GM18951 (cell line): ENCODE results near the gene FCRLB.

Experiments
- POLR2A ChIP-seq: IDR thresholded peaks from 4 replicates; pipeline ENCODE4 v1.6.1; 2011; ENCODE audit warnings: mild to moderate bottlenecking; ENCODE audit not compliant: insufficient read length, insufficient read depth; ENCODE audit errors: extremely low read depth
- in situ Hi-C: fragments of 300-500 bp; cut with MboI; formaldehyde crosslinking; loops from one replicate; pipeline ENCODE4 v1.12.0; 2022; ENCODE audit warnings: low sequenced_read_pairs, mixed read lengths, inconsistent platforms; ENCODE audit not compliant: unreplicated experiment

FCRLB gene

DNA sequence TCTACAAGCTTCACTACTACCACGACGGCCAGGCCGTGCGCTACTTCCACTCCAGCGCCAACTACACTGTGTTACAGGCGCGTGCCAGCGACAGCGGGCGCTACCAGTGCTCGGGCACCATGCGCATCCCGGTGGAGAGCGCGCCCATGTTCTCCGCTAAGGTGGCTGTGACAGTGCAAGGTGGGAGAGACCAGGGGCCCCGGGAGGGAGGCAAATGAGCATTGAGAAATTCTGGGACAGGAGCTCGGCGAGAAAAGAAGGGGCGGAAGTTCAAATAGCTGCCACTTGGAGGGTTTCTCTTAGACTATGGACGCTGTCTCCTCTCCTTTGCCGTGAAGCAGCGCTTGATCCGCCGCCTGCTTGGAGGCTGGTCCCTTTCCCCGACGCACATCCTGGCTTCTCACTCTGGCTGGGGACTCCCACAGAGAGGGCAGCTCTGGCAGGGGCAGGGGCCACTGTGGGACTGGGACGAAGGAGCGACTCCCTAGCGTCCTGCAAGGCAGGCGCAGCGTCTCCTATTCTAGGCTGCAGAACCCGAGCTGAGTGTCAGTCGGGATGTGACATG lies 4.6 kb downstream of the FCRLB start:
- peak; percentile 46 for TF ChIP-seq POLR2A
- in situ Hi-C loops: loop anchor here (25.0 kb wide), 1 partner anchor 89 kb away; the partner anchor contains the start of gene FCGR3B

DNA sequence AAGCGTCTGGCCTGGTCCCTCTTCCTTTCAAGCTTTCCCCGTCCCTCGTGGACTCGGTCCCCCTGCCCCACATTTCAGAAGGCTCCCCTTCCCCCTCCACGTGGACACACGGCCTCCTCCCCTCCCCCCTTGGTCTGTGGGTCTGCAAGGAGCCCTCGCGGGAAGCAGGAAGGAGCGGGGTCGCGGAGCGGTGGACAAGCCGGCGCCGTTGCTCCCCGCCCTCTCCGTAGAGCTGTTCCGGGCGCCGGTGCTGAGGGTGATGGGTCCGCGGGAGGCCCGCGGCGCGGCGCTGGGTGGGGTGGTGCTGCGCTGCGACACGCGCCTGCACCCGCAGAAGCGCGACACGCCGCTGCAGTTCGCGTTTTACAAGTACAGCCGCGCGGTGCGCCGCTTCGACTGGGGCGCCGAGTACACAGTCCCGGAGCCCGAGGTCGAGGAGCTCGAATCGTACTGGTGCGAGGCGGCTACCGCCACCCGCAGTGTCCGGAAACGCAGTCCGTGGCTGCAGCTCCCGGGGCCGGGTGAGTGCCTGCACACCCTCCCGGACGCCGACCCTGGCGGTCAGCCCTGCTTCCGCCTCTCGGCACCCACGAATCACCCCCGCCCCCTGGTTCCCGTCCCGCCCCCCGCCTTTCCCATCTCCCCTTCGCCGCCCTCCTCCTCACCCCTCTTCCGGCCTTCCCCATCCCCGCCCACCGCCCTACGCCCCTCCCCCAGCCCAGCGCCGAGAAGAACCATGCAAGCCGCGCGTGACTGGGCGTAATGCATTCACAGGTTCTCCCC lies 5.3 kb downstream of the FCRLB start:
- peak; percentile 96 for TF ChIP-seq POLR2A
- in situ Hi-C loops: loop anchor here (25.0 kb wide), 1 partner anchor 89 kb away; the partner anchor contains the start of gene FCGR3B

DNA sequence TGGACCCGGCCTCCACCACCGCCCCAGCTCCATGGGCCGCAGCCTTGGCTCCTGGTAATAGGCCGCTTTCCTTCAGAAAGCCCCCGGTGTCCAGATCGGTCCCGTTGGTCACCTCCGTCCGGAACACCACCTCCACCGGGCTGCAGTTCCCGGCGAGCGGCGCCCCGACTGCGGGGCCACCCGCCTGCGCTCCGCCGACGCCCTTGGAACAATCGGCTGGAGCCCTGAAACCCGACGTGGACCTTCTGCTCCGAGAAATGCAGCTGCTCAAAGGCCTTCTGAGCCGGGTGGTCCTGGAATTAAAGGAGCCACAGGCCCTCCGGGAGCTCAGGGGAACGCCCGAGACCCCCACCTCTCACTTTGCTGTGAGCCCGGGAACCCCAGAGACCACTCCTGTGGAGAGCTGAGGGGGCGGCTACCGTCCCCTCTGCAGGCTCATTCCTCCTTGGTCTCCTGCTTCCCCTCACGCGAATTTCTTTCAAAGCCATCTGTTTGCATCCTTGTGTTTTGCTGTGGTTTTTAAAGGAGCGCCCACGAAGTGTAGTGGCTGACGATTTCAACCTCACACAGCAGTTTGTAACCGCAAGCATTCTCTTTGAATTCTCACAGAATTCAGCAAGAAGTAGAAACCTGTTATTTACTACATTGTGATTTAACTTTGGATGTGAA lies 6.0 kb downstream of the FCRLB start:
- no peak for TF ChIP-seq POLR2A
- in situ Hi-C loops: loop anchor here (25.0 kb wide), 1 partner anchor 90 kb away; the partner anchor contains the start of gene FCGR3B

DNA sequence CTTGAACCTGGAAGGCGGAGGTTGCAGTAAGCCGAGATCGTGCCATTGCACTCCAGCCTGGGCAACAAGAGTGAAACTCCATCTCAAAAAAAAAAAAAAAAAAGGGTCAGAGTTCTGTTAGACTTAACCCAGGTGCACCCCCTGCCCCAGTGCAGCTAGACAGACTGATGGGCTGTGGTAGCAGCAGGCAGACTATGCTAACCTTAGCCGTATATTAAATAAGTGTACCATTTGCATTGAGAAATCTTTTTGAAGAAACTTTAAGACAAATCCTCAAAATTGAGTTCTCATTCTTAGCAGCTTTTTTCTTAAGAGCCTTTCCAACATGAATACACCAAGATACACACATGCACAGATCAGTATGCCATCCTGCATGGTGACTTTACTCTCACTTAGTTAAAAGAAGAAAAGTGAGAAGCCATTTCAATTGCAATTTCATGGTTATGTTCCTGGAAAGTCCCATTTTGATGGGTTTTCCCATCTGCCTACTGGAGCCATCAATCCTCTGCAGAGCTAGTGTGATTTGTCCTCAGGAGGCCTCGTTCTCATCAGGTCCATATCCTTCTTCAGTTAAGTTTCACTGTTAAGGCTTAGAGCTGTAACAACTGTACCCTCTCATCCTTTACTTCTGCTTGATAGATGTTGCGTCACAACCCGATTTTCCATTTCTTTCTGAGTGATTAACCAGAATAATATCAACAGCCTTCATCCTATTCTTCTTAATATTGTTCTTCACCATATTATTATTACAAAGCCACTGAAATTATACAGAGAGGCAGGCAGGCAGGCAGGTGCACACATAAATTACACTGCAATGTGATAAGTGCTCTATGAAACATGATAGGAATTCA lies 7.3 kb downstream of the FCRLB start:
- in situ Hi-C loops: loop anchor here (25.0 kb wide), 1 partner anchor 91 kb away; the partner anchor contains the start of gene FCGR3B

DNA sequence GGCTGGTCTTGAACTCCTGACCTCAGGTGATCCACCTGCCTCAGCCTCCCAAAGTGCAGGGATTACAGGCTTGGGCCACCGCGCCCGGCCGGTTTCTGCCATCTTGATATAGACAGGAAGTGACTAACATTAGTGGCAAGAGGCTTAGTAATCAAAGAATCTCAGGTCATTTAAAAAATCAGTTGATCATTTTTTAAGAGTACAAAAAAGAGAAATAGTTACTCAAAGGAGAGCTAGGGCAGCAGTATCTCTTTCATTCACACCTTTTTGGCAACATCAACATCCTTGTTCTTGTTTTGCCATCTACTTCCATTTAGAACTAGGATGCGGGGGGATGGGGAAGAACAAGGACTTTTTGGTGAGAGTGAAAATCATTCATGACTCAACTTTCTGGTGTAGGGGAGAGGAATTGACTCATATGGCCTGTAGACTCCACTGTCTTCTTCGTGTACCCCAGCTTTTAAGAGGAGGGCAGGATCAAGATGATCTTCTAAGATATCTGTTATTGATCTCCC lies 8.8 kb downstream of the FCRLB start:
- in situ Hi-C loops: loop anchor here (25.0 kb wide), 1 partner anchor 93 kb away; the partner anchor contains the start of gene FCGR3B
- TF ChIP-seq POLR2A: no peak

More for the DNA sequence above, 7.3 kb downstream of the FCRLB start:
- TF ChIP-seq POLR2A: no peak

DNA sequence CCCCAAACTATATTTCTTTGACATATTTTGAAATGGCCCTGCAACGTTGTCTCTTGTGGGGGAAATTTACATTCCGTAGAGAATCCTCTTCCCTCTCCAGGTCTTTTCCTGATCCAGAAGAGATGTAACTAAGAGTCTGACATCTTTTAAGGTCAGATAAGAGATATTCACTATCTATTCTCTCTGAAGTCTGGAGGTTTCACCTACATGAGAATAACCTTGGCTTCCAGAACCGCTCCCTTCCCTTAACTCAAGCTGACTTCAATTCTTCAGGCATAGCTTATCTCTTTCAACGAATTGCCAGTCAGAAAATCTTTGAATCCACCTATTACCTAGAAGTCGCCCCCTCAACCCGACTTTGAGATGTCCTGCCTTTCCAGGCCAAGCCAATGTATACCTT lies 9.9 kb downstream of the FCRLB start:
- in situ Hi-C loops: loop anchor here (25.0 kb wide), 1 partner anchor 94 kb away; the partner anchor contains the start of gene FCGR3B
- TF ChIP-seq POLR2A: no peak

DNA sequence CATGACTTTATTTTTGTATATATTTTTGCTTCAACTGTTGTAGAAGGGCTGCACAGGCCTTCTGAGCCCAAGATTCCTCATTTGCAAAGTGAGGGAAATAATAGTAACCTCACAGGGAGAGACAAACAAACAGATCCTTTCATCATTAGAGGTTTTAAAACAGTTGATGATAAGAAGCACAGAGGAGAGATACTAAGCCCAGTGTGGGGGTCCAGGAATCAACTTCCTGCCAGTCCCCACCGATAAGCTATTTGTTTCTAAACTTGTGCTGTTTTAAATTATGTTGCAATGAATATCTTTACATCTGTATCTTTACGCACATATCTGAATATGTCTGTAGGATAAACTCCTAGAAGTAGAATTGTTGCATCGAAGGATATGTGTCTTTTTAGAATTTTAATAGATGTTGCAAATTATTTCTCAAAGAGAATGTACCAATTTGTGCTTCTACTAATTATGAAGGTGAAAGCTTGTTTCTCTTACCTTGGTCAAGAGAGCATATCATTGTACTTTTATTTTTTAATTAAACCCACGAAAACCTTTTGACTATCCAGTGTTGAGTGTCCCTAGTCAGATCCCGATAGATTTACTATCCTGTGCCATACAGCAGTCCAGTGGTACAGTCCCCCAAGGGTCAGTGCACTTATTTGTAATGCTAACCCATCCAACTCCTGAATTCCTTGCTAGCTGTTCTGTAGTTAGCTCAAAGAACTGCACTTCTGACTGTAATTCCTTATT lies 10.8 kb downstream of the FCRLB start:
- in situ Hi-C loops: loop anchor here (25.0 kb wide), 1 partner anchor 95 kb away; the partner anchor contains the start of gene FCGR3B
- no peak for TF ChIP-seq POLR2A

DNA sequence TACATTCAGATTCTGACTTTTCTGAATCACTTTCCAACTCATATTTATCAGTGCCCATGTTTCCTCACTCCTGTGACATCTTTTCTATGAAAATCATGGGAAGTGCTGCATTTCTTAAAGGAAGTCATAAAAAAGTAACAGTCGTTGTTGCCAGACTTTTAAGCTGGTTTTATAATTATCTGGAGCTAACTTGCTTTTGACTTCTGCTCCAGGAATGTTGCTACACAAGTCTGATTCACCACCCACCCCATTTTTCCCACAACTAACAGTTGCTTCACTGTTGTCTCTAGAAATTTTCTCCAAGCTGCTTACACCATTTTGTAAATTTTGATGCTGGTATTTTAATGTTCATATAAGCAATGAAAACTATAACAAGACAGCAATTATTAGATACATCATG lies 12.2 kb downstream of the FCRLB start:
- in situ Hi-C loops: loop anchor here (25.0 kb wide), 1 partner anchor 96 kb away; the partner anchor contains the start of gene FCGR3B
- TF ChIP-seq POLR2A: no peak

DNA sequence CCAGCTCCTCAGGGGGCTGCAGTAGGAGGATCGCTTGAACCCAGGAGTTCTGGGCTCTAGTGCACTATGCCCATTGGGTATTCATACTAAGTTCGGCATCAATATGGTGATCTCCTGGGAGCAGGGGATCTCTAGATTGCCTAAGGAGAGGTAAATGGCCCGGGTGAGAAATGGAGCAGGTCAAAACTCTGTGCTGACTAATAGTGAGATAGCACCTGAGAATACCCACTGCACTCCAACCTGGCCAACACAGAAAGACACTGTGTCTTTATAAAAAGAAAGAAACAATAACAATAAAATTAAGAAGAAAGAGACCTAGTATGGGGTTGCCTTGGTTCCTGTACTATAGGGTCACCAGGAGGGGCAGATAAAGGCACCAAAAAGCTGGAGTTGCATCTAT lies 14.5 kb downstream of the FCRLB start:
- TF ChIP-seq POLR2A: no peak
- in situ Hi-C loops: loop anchor here (25.0 kb wide), 1 partner anchor 99 kb away; the partner anchor contains the start of gene FCGR3B

DNA sequence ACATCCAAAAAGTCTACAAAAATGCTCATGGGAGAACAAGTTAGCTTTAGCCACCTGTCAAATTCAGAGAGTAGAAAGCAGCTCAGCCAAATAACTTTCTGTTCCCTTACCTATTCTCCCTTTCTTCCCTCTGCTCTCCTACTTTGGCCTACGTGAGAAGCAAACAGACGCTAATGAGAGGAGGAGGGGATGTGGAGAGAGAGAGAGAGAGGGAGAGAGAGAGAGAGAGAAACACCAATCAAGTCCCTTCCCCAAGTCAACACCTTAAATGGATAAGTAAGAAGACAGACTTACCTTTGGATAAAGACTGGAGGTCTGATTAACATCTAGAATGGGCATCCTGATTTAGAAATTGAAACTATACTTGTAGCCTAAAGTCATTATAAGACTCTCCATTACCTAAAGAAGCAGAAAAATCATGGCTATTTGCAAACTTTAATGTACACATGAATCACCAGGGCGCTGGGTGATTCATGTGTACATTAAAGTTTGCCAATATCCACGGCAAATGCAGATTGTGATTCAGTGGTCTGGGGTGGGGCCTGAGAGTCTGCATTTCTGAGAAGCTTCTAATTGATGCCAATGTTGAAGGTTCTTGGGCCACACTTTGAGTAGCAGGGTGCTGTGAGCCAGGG lies 15.1 kb downstream of the FCRLB start:
- in situ Hi-C loops: loop anchor here (25.0 kb wide), 1 partner anchor 99 kb away; the partner anchor contains the start of gene FCGR3B
- no peak for TF ChIP-seq POLR2A

DNA sequence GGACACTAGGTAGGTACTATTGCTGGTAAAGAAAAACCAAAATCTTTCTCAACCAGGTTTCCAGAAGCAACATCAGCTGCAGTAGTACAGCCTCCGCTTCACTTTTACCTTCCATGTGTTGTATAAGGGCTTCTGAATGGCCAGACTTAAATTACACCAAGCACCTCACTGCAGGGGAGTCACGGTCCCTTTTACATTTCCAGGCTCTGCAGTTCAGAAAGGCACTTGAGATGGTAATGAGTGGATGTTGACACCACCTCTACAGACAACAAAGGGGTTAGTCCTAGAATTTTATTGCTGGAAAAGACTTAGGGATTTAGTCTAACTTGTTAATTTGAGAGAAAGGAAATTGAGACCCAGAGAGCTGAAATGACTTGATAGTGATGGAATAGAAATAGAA lies 16.3 kb downstream of the FCRLB start:
- in situ Hi-C loops: loop anchor here (25.0 kb wide), 1 partner anchor 100 kb away; the partner anchor contains the start of gene FCGR3B
- no peak for TF ChIP-seq POLR2A
